ENCODE data around the gene CLIC2.
"Not testable (repeated sequence)": the region's sequence is repeated elsewhere in the genome, so short reads cannot be mapped to it uniquely, and the experiment has no call there.

The CLIC2 gene

GRCh38 chrX:155334486-155335336 is at the start of gene CLIC2:
Gene CLIC2 (minus strand): TSS chrX:155334614. CDS start chrX:155334427, 187 bp downstream.
- no peak for DNase-seq

- DNase-seq: not testable (repeated sequence)
Measured at GRCh38 chrX:155382529-155382967, 48.1 kb upstream of the CLIC2 start.

- DNase-seq: not testable (repeated sequence)
Measured at GRCh38 chrX:155381843-155382528, 47.6 kb upstream of the CLIC2 start, which contains the start of gene F8A2. Gene F8A2 (plus strand): TSS chrX:155382095. CDS start chrX:155382115, 20 bp downstream.

DNA sequence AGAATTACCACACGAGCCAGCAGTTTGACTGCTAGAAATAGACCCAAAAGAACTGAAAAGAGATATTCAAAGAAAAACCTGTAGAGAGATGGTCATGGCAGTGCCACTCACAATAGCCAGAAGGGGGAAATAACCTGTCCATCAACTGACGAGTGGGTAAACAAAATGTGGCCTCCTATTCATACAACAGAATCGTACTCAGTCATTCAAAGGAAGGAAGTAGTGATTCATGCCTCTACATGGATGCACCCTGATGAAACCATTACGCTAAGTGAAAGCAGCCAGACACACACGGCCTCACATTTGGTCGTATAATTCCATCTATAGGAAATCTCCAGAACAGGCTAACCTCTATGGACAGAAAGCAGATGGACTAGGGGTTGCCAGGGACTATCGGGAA is 45.4 kb upstream of the CLIC2 start:
- DNase-seq: not testable (repeated sequence)

GRCh38 chrX:155373777-155374458 is 39.5 kb upstream of the CLIC2 start:
- not testable (repeated sequence) for DNase-seq

- not testable (repeated sequence) for DNase-seq
Measured at GRCh38 chrX:155363712-155364111, 29.3 kb upstream of the CLIC2 start.

DNA sequence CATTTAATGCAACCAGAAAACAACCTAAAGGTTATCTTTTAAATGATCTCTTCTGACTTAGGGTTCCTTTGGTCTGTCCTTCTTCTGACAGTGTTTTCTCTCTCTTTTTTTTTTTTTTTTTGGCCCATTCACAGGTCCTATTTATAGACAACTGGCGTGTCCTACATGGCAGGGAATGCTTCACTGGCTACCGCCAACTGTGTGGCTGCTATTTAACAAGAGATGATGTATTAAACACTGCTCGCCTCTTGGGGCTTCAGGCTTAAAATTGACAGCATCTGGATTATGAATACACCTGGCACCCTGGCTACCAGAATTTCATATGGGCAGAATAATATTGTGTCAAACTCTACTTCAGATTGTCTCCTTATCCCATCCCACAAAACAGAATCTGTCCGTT is 15.0 kb upstream of the CLIC2 start:
- DNase-seq: not testable (repeated sequence)

- DNase-seq: not testable (repeated sequence)
Measured at GRCh38 chrX:155345689-155346088, 11.3 kb upstream of the CLIC2 start.

DNA sequence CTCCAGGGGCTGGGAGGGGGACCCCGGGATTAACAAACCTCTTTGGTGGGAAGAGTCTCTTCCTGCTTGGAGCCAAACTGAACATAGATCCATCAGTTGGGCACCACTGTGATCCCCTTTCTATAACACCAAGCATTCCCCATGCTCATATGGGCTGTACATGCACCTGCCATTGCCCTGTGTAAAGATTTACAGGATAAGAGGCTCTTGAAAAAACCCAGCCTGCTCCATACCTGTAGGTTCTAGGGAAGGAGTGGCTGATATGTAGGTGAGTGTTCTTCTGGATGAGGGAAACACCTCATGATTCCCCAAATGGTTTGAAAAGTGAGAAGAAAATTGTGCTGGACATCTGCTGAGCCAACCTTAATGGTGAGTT is 911 bp upstream of the CLIC2 start:
- not testable (repeated sequence) for DNase-seq

DNA sequence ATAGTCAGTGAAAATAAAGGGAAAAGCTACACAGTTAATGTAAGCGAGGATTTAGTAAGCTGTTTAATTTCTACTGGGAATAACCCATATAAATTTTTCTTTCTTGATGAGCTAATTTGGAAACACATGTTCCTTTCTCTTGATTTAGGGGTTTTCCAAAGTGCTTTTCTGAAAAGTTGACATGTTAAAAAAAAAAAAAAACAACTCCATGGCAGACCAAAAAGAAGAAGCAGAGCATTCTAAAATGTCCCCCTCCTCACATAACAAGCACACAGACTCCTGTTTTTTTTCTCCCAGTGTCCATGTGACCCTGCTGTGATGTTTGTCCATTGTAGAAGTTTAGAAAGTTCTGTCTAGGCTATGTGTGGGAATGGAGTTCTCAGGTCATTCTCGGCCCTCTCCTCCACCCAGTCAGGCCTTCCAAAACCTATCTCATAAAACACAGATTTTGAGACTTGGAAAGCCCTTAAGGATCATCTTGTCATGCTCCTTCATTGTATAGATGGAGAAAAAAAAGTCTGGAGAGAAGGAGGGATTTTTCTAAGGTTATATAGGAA is 792 bp downstream of the CLIC2 start:
- DNase-seq: no peak

GRCh38 chrX:155330992-155331391 is 3.4 kb downstream of the CLIC2 start:
- DNase-seq: no peak

- DNase-seq: no peak
Measured at GRCh38 chrX:155329293-155329692, 5.1 kb downstream of the CLIC2 start.

GRCh38 chrX:155326610-155327009 is 7.8 kb downstream of the CLIC2 start:
- no peak for DNase-seq

DNA sequence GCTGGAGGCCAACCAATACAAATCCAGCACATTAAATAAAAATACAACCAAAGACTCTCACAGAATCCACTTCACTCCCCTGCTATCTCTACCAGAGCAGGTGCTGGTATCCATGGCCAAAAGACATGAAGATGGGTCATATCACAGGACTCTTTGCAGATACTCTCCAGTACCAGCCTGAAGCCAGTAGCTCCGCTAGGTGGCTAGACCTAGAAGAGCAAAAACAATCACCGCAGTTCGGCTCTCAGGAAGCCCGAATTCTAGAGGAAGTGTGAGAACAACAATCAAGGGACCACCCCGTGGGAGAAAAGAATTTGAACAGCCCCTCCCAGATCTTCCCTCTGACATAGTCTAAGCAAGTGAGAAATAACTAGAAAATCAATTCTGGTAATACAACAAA is 20.2 kb downstream of the CLIC2 start:
- no peak for DNase-seq

- no peak for DNase-seq
Measured at GRCh38 chrX:155313766-155314165, 20.6 kb downstream of the CLIC2 start.

- no peak for DNase-seq
Measured at GRCh38 chrX:155293771-155294170, 40.6 kb downstream of the CLIC2 start.

DNA sequence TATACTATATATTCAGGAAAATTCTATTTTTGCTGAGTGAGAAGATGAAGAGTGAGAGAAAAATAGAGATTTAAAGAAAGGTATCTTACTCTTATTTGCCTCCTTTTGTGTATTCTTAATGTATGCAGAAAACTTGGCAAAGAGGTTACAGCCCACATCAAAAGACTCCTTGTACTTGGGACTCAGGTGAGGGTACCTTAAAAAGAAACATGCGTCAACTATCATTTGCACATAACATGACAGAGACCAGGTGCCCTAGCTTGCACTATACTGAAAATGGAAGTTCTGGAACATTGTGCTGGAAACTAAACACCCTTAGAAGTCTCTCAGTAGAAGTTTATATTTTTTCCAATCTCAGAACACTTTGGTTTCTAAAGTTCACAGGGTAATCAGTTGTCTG is 54.5 kb downstream of the CLIC2 start:
- DNase-seq: no peak

DNA sequence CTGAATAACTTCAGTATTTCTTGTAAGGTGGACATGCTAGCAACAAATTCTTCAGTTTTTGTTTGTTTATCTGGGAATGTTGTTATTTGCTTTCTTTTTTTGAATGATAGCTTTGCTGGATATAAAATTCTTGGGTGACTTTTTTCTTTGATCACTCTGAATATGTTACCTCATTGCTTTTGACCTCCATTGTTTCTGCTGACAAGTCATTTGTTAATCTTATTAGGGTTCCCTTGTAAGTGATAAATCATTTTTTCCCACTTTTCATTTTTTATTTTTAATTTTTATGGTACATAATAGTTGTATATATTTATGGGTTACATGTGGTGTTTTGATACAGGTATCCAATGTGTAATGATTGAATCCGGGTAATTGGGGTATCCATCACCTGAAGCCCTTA is 63.4 kb downstream of the CLIC2 start:
- DNase-seq: no peak

- not testable (repeated sequence) for DNase-seq
Measured at GRCh38 chrX:155267995-155268394, 66.4 kb downstream of the CLIC2 start.

- no peak for DNase-seq
Measured at GRCh38 chrX:155266439-155266838, 68.0 kb downstream of the CLIC2 start.

DNA sequence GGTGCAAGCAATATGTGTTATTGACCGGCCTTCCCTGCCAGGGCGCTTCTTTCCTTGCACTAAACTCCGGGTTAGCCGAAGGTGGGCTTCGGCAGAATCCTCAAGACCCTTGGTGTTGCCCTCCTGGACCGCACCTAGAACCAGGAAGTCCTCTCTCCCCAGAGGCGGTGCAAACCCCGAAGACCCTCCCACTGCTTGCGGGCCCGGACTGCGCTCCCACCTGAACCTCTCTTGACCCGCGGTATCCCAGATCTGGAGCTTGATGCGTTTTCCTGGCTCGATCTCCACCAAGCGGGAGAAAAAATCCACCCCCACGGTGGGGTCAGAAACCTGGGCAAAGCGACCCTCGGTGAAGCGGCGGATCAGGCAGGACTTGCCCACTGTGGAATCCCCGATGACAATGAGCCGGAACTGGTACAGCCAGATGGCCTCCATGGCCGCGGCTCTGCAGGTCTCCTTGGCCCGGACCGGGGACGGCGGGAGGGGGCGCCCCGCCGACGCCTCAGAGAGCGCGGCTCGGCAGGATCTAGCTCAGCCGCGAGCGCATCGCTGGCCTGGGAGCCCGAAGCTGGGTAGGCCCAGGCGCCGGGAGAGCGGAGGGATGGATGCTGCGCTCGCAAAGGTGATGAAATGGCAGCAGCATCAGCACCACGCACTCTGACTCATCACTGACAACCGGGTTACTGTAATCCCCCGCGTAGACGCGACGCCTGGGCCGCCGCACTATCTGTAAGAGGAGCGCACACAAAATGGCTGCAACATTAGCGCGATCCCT is 70.4 kb downstream of the CLIC2 start, which contains the start of gene RAB39B:
RAB39B (minus strand) TSS at position 638 of the 775 bp plus-strand sequence; CDS start at position 435, 203 bp downstream.
- peak; percentile 76 for DNase-seq
